AG09309 (cell line): ENCODE measurements around the gene PIP4K2A.

ENCODE experiments used
- DNase-seq: peaks from one replicate; pipeline ENCODE4 v3.0.0-alpha.2; 2010; ENCODE audit warnings: low read depth
- H3K4me3 ChIP-seq: 2 replicates; pipeline ENCODE4 v1.5.1; 2011; ENCODE audit warnings: mild to moderate bottlenecking, low read depth, low read length, moderate library complexity; ENCODE audit not compliant: control insufficient read depth
- CTCF ChIP-seq: IDR thresholded peaks from 2 replicates; pipeline ENCODE4 v1.5.1; 2011; ENCODE audit warnings: mild to moderate bottlenecking, low read depth, low read length, inconsistent platforms; ENCODE audit not compliant: insufficient read depth, control insufficient read depth; ENCODE audit errors: missing control alignments

PIP4K2A gene

DNA sequence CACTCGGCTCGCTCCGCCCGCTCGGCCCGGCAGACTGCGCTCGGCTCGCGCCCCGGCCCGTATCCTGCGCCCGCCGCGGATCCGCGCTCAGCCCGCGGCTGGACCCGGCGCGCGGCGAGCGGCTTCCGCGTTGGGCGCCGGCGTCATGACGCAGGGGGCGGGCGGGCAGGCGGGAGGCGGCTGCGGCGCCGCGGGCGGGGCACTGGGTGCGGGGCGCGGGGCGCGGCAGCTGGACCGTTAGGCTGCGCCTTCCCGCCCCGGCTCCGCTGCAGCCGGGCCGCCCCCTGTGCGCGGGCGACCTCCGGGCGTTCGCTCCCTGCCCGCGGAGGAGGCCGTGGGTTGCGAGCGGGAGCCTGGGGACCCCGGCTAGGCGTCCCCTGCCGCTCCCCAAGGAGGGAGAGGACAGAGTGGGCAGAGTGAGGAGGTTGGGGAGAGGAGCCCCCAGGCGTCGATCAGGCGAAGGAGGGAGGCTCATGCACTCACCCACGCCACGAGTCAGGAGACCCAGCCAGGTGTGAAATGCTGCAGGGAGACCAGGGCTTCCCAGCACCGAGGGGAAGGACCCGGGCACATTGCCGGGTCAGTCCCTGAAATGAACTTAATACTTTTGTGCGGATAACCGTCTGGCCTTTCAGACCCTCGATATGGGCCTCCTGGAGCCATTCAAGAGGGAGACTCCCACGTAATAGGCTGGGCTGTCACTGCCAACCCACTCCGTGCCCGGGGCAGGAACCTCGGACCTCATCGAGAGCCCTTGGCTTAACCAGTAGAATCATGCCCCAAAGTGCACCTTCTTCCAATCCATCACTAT is at the start of gene PIP4K2A:
Gene PIP4K2A, minus strand, starts transcription at position 100 of the 811 bp plus-strand sequence. CDS start 252 bp downstream, outside the sequence.
- H3K4me3 ChIP-seq = peak within 1 kb of the TSS; percentile 82
- DNase-seq = peak; percentile 4
- TF ChIP-seq CTCF = no peak

DNA sequence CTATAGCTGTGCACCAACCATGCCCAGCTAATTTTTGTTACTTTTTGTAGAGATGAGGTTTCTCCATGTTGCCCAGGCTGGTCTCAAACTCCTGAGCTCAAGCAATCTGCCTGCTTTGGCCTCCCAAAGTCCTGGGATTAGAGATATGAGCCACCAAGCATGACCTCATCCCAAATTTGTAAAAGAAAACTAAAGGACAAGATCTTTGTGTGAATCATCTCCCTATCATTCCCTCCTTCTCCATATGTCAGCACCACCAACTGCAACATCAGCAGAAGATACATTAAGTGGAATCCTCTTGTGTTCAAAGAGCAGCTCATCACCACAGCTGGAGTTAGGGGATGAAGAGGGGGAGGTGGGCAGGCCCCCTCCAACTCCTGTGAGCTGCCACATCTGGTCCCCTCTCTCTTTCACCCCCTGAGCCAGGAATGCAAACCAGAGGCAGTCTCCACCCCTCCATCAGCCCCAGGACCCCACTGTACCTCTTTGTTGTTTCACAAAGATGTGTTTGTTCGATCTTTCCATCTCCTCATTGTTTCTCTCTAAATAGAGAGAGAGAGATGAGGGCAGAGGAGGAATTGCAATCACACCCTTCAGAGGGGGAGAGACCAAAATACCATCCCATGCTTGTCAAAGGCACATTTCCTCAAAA is 47.3 kb upstream of the PIP4K2A start:
- DNase-seq = no peak
- no peak overlapping the region for H3K4me3 ChIP-seq
- TF ChIP-seq CTCF = no peak

GRCh38 chr10:22760025-22760424 is 45.6 kb upstream of the PIP4K2A start:
- no peak overlapping the region for H3K4me3 ChIP-seq
- no peak for TF ChIP-seq CTCF
- no peak for DNase-seq

- no peak overlapping the region for H3K4me3 ChIP-seq
- DNase-seq = no peak
- TF ChIP-seq CTCF = no peak
Observed at GRCh38 chr10:22758867-22759266, 44.5 kb upstream of the PIP4K2A start.

DNA sequence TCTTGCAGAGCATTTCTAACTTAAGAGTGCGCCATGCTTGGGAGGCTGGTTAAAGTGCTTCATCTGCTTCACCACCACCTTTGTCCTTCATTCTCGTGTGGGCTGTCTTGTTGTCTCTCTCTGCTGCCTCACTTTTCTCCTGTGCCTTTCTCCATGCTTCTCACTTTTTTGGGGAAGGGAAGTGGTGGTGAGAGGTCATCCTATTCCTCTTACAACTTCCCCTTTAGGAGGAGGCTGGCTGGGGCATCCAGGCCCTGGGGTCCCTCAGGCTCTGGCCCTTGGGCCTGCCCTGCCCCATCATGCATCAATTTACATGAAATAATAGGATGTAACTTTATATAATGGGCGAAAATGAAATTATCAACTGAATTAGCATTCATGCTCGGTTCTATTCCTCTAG is 39.9 kb upstream of the PIP4K2A start:
- no peak for DNase-seq
- TF ChIP-seq CTCF = no peak
- no peak overlapping the region for H3K4me3 ChIP-seq

DNA sequence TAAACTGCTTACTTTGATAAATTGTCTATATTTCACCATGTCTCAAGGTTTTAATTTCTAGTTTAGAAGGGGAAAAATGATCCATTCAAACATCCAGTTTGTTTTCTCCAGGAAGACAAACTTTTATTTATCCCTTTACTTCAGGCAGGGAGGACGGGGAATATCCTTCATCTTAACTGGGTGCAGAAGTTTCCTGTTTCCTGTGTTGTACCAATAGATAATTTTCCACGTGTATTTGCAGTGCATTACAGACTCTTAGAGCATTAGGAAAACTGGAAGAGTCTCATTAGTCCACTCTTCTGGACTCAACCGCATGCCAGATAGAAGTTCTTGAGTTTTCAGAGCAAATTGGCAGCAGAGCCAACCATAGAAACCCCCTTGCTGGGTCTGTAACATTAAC is 39.4 kb upstream of the PIP4K2A start:
- DNase-seq = no peak
- no peak for TF ChIP-seq CTCF
- H3K4me3 ChIP-seq = no peak overlapping the region
